NB4 (cell line): ENCODE measurements around the gene CREB5.
"Not testable (repeated sequence)": the region's sequence is repeated elsewhere in the genome, so short reads cannot be mapped to it uniquely, and the experiment has no call there.

Source experiments
- DNase-seq: peaks from one replicate; pipeline ENCODE4 v3.0.0; 2010; ENCODE audit warnings: low read depth
- H3K4me3 ChIP-seq: one replicate; pipeline ENCODE4 v1.5.1; 2011; ENCODE audit warnings: mild to moderate bottlenecking, low read depth, low read length, moderate library complexity
- MYC ChIP-seq: IDR thresholded peaks from 2 replicates; pipeline ENCODE4 v1.6.1; 2011; ENCODE audit warnings: low read depth, low read length
- POLR2A ChIP-seq: IDR thresholded peaks from 2 replicates; pipeline ENCODE4 v1.6.1; 2011; ENCODE audit warnings: mild to moderate bottlenecking; ENCODE audit not compliant: insufficient read length; ENCODE audit errors: extremely low read depth
- TF ChIP-seq, protein P1 (sequence below): IDR thresholded peaks from one replicate; pipeline ENCODE4 v1.5.1; 2012; ENCODE audit warnings: low read depth, low read length
- TF ChIP-seq, protein P2 (sequence below): IDR thresholded peaks from 2 replicates; pipeline ENCODE4 v1.6.1; 2011; ENCODE audit warnings: low read depth, low read length

Gene CREB5

DNA sequence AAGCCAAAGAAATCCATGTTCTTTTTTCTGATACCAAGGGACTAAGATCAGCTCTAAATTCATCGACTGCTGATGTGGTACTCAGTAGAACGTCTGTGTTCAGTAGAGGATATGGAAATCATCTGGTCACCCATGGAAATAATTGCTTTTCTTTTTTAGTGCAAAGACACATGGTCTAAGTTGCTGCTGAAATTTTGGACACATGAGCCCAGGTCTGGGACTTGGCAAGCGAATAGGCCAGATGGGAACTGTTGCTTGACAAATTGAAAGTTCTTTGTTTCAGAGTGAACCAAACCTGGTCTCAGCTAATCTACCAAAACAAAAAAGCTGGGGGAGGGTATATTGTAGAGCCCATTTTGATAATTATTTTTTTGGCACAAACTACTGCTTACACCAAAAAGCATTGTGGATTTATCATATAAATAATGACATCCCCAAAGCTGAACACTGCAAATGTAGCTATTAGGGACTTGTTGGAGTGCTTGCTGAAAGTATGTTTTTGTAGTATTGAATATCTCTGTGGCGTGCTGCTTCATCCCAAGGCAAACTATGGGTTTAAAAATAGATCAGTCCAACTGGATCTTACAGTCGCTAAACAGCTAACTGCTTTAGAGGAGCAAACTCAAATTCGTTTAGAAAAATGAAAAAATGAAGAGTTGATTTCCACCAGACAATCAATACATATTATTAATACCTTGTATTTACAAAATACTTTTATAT is 401.1 kb downstream of the CREB5 start:
- TF ChIP-seq MYC, result no peak
- TF ChIP-seq POLR2A, result no peak
- TF ChIP-seq, protein P1, sequence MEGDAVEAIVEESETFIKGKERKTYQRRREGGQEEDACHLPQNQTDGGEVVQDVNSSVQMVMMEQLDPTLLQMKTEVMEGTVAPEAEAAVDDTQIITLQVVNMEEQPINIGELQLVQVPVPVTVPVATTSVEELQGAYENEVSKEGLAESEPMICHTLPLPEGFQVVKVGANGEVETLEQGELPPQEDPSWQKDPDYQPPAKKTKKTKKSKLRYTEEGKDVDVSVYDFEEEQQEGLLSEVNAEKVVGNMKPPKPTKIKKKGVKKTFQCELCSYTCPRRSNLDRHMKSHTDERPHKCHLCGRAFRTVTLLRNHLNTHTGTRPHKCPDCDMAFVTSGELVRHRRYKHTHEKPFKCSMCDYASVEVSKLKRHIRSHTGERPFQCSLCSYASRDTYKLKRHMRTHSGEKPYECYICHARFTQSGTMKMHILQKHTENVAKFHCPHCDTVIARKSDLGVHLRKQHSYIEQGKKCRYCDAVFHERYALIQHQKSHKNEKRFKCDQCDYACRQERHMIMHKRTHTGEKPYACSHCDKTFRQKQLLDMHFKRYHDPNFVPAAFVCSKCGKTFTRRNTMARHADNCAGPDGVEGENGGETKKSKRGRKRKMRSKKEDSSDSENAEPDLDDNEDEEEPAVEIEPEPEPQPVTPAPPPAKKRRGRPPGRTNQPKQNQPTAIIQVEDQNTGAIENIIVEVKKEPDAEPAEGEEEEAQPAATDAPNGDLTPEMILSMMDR, result no peak
- TF ChIP-seq, protein P2, sequence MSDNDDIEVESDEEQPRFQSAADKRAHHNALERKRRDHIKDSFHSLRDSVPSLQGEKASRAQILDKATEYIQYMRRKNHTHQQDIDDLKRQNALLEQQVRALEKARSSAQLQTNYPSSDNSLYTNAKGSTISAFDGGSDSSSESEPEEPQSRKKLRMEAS, result no peak
- no peak for DNase-seq

DNA sequence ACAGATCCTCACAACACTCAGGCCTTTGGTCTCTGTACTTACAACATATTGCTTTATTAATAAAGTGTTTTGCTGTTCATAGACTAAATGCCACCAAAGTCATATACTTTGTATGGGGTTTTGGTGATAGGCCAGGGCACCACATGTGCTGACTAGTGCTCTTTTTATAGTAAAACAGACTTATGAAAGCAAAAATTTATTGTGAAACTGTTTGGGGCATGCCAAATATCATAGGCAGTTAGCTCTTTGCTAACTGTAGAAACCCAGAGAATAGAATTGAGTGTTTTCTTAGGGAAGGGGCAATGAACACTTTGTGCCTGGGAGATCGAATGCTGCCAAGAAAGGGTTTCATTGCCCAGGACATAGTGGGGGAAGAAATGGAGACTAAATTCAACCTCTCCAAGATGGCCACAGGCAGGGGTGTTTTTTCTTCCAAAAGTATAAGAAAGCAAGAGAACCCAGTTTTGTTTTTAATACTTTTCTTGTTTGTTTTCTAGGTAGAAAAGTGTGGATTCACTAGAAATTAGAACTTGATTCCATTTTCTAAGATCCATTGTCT is 403.1 kb downstream of the CREB5 start:
- DNase-seq, result no peak
- H3K4me3 ChIP-seq, result no peak overlapping the region
- TF ChIP-seq, protein P1, result no peak
- TF ChIP-seq, protein P2, result no peak
- TF ChIP-seq POLR2A, result no peak
- TF ChIP-seq MYC, result no peak

More for the DNA sequence above, 401.1 kb downstream of the CREB5 start:
- no peak overlapping the region for H3K4me3 ChIP-seq

DNA sequence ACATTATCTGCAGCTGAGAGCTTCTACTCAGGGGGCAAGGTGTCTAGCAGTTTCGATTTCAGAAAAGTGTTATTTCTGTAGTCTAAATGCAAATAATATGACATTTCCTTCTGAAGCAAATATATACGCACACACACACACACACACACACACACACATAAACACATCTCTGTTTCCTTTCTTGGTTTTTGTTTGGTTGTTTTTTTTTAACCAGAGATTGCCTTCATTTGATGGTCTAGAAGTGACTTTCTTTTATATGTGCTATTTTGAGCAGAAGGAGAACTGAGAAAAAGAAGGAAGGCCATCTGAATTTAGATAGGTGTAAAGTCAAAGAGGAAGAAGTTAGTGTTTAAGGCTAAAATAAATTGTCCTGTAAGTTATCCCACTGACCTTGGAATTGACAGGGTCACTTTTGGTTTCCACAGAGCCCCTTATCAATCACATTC is 403.6 kb downstream of the CREB5 start:
- H3K4me3 ChIP-seq, result no peak overlapping the region
- no peak for DNase-seq
- TF ChIP-seq POLR2A (no peak), MYC (no peak)
- TF ChIP-seq, protein P2, result no peak
- TF ChIP-seq, protein P1, result no peak

DNA sequence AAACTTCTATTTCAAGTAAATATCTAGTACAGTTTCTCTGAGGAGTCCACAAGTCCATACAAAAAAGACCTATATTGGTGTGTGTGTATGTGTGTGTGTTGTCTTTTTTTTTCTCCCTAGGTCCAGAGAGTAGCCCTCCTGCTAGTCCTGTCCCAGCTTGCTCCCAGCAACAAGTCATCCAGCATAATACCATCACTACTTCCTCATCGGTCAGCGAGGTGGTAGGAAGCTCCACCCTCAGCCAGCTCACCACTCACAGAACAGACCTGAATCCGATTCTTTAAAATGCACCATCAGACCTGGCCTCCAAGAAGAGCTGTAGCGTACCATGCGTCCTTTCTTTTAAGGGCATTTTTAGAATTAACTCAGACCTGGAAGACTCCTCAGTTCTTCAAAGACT is 406.7 kb downstream of the CREB5 start:
- TF ChIP-seq, protein P2, result no peak
- TF ChIP-seq POLR2A, result no peak
- TF ChIP-seq MYC, result no peak
- TF ChIP-seq, protein P1, result no peak
- DNase-seq, result peak; percentile 25
- H3K4me3 ChIP-seq, result no peak overlapping the region

DNA sequence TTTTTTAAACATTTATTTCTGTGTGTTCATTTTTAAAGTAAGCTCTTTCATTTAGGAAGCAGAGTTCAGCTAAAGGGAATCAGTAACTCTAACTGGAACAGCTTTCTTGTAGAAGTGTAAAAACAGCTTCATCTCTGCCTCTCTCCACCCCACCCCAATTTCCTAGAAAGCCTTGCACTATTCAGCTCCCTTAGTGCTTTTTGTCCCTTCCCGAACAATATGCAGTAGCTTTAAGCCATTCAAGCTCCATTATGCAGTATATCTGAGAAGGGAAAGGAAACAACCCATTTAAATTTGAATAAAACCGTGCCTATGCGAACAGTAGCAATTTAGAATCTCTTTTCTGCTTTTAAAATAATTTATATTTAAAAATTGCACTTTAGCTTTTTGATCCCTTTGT is 411.3 kb downstream of the CREB5 start:
- no peak for TF ChIP-seq MYC
- TF ChIP-seq, protein P2, result no peak
- TF ChIP-seq, protein P1, result no peak
- TF ChIP-seq POLR2A, result no peak
- H3K4me3 ChIP-seq, result no peak overlapping the region
- no peak for DNase-seq

DNA sequence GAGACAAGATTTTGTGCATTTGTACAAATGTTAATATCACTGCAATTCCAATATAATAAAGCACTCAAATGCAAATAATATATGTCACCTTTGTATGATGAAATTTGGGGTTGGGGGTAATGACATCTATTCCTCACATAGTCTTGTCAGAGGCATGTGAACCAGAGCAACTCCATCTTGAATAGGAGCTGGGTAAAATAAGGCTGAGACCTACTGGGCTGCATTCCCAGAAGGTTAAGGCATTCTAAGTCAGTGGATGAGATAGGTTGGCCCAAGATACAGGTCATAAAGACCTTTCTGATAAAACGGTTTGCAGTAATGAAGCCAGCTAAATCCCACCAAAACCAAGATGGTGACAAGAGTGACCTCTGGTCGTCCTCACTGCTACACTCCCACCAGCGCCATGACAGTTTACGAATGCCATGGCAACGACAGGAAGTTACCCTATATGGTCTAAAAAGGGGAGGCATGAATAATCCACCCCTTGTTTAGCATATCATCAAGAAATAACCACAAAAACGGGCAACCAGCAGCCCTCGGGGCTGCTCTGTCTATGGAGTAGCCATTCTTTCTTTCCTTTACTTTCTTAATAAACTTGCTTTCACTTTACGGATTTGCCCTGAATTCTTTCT is 413.6 kb downstream of the CREB5 start:
- DNase-seq, H3K4me3 ChIP-seq: not testable (repeated sequence)
